Raji (cell line): Measurements from ENCODE around the gene UBE2E1.

Experiments used
- POLR2A ChIP-seq: IDR thresholded peaks from 2 replicates; pipeline ENCODE4 v1.6.1; 2011; ENCODE audit warnings: low read depth, low read length, control low read depth; ENCODE audit not compliant: insufficient read depth

Gene UBE2E1

DNA sequence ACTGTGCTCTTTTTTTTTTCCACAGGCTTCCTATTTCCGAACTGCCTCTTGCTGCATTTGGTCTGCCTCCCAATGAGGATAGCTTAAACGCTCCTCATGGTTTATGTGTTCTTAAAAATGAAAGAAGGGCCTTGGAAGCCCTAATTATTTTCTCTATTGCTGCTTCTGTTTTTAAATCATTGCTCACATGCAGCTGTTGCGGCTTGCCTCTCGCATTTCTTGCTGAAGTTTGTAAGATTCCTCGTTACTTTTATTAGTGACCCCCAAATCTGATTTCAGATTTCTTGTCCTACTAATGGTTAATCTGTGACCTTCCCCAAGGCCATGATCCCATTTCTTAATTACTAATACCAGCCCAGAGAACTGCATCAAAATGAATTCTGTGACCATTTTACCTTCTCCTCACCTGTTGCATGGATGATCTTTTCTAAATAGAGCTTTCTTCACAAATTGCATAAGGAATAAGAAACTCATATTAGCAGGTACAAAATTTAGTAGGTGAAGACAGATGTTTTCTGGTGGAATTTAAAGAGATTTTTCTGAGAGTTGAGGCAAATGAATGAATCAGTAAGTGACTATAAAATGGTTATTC, 1.8 kb downstream of the UBE2E1 start:
- no peak for TF ChIP-seq POLR2A

- no peak for TF ChIP-seq POLR2A
These were observed 2.8 kb downstream of the UBE2E1 start for GRCh38 chr3:23808525-23808924.

DNA sequence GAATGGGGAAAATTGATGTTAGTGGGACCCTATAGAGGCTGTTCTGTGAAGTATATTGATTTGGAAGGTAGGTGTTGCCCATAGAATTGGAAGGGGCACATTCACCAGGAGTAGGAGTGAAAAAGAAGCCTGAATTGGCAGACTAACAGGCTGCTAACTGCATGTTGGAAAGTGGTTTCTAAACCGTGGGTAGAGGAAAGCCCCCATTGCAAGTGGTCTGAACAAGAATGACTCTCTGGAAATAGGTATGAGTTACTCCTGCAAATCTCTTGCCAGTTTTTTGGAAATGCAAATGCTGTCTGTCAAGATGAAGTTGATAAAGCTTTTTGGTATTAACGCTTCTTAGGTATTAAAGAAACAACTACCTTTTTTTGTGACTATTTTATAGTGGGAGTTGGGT, 3.5 kb downstream of the UBE2E1 start:
- TF ChIP-seq POLR2A = no peak

DNA sequence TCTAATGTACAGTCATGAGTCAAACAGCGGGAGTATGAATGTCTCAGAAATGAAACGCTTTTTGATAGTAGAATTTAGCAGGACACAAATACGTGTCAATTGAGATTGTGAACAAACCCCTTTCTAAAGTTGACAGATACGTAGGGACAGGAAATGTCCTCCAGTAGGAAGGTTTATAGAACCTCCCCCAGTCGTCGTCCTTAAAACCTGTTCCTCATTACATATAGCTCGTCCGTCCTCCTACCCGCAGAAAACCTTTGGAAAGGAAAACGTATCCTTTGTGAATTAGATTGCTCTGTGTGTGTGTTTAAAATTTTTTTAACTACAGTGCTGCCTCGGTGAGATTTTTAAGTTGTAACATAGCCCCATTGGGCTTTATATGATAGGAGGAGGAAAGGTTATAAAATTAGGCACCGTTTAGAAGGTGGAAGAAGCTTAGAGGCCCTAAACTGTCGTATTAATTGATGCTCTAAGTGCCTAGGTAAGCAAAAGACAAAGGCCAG, 4.1 kb downstream of the UBE2E1 start:
- no peak for TF ChIP-seq POLR2A

DNA sequence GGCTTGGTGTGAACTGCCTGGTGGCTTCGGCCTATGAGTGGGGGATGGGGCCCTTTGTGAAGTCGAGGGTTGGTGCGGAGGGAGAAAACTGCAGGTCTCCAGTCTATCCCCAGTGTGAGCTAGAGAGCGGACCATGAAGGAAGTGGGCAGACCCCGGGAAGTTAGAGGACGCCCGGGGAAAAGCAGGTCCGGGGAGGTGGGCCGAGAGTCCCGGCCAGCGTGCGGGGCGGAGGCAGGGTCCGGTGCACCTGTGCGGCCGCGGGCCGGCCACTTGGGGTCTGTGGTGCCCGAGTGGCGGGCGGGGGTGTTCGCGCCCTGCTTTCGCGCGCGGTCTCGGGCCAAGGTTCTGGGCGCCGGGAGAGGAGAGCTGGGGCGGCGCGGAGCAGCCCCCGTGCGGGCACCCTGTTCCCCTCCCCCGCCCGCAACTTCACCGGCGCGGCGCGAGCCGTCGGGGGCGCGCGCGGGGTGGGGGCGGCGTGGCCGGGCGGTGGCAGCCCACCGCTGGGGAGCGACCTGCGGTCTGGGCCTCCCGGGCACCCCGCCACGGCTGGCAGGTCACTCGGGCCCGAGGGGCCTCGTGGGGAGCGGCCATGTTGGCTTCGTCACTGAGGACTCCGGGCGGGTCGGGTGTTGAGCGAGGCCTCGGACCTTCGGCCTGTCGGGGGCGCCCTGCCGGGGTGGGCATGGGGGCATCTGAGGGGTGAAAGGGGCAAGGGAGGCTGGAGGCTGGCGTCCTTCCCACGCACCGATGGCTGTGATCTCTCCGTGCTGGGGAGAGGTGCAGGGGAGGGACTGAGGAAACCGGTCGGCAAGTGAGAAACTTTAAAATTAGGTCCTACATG, 4.8 kb downstream of the UBE2E1 start:
- no peak for TF ChIP-seq POLR2A

GRCh38 chr3:23811185-23811527, 5.4 kb downstream of the UBE2E1 start:
- no peak for TF ChIP-seq POLR2A

DNA sequence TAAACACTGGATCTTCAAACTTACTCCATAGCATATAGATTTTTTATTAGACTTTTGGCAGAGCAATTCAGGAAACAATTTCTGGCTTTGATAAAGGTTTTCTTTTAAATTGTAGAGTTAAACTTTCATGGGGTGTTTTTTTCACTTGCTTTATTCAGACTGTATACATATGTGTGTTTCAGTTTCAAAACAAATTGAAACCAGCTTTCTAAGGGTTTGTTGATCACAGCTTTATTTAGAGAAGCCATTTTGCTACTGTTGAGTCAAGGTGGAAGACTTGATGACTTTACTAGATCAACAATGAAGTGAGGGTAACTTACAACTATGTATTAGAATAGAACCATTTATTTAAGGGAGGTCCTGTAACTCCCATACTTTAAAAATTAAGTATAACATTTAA, 6.2 kb downstream of the UBE2E1 start:
- no peak for TF ChIP-seq POLR2A

GRCh38 chr3:23815879-23816278, 10.1 kb downstream of the UBE2E1 start:
- TF ChIP-seq POLR2A = no peak

DNA sequence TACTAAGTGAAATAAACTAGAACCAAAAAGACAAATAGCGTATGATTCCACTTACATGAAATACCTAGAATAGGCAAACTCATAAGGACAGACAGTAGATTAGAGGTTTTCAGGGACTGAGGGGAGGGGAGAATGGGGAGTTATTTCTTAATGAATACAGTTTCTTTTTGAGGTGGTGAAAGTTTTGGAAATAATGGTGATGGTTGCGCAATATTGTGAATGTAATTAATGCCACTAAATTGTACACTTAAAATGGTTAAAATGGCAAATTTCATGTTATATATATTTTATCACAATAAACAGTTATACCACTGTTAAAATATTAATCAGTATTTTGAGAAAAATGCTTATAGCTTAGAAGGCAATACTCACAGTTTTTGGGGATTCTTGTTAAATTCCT, 11.0 kb downstream of the UBE2E1 start:
- TF ChIP-seq POLR2A = no peak

DNA sequence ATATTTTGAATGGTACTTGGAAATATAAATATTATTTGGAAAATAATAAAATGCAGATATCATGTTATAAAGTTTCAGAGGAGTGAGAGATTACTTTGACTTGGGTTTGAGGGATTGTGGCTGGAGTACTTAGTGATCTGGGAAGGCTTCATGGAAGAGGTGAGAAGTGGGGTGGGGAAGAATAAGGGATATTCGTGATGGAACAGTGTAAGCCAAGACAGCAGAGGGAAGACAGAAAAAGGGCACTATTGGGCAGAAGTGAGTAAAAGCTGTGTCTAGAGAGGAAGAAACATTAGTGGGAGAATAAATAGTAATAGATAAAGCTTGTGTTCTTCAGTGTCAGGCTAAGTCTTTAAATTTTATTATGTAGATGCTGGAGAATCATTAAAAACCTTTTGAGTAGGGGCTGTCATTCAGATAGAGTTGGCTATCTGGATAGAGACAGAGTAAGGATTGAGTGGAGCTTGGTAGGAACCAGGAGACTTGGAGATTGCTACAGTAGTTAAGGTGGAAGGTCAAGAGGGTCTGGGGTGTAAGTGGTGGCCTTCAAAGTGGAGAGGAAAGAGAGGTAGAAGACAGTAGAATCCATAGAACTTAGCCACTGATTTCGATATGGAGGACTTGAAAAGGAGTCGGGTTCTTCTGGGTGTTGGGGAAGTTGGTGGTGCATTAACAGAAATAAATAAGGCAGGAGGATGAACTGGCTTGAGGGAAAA, 11.9 kb downstream of the UBE2E1 start:
- no peak for TF ChIP-seq POLR2A

DNA sequence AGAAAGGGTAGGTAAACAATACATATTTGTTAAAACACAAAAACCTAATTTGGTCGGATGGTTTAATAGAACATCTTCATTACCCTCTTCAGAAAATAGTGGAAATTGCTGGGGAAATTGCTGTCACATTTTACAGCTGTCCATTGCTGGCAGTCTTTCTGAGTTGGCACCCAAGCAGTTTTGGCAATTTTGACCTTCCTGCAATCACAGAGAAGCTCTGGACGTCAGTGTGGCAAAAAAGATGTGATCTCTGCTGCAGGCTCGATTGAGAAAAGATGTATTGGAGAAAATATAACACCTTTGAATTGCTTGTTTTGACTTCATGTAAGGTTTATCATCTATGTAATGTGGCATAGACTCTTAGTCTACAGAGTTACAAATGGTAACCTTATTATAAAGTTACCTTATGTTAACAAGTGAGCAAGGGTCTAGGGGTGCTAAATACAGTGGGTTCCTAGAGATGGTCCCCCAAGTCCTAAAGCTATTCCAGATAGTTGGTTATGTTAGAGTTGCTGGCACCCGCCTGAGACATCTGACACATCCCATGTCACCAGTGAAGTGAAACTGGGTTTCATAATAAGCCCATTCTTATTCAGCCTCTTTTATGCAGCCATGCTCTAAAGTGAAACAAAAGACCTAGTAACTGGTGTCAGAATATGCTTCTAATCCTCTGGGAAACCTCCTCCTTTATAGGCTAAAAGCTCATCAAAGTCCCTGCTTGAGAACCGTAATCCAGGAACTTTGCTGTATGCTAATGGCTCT, 14.0 kb downstream of the UBE2E1 start:
- TF ChIP-seq POLR2A = no peak

- TF ChIP-seq POLR2A = no peak
These were observed 15.1 kb downstream of the UBE2E1 start for GRCh38 chr3:23820888-23821287.

- no peak for TF ChIP-seq POLR2A
These were observed 16.1 kb downstream of the UBE2E1 start for GRCh38 chr3:23821858-23822257.

- no peak for TF ChIP-seq POLR2A
These were observed 16.8 kb downstream of the UBE2E1 start for GRCh38 chr3:23822559-23822958.

DNA sequence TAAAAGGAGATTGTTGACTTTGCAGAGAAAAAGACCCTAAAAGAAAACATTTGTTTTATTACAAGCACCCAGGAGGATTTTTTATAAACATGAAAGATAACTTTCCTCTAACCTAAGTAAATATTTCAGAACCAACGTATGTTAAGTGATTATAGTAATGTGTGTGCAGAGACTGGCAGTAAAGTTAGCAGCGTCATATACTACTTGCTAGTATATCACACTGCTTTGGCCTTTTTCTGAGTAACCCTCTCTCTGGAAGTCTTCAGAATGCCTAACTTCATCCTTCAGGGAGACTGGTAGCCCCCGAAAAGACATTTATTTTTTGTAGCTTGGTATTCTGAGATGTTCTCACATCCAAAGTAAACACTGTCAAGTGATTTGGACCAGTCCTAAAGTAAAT, 17.9 kb downstream of the UBE2E1 start:
- TF ChIP-seq POLR2A = no peak

DNA sequence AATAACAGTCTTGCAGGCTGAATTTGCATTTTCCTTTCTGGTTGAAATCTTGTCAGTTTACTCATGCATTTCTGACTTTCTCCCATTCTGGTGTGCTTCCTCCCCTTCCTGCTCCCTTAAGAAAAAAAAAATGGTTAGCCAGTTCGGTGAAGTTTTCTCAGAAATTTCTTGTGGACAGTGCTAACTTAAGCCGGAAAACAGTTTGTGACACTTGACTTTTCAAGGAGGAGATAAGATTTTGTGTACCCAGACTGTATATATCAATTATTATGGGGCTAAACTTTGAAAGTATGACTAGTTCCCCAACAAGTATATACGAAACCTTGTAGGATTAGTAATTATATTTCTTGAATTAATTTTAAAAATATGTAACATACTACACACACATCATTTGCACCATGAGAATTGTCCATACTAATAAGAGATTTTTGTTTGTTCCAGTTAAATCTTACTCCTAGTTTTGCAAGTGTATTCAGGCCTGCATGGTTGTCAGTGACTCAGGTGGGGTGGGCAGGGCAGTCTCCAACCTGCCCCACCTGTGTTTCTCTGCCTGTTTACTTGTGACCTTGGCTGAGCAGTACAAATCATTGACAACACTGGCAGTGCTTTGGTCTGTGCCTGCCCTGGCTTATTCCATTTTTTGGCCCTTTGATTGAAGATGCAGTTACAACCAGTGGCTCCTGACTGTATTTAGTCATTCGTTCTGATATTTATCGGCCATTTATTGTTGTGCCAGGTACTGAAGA, 19.1 kb downstream of the UBE2E1 start:
- no peak for TF ChIP-seq POLR2A
